ENCODE results near the gene NME4. TPM values are rescaled to one million over a fixed set of nuclear protein-coding genes. Genes with fewer than 3 reads are reported as not detected.
"Not testable (repeated sequence)": the region's sequence is repeated elsewhere in the genome, so short reads cannot be mapped to it uniquely, and the experiment has no call there.

The NME4 gene
- total RNA-seq, 2 experiments from 2014 or later, result 6.7 to 7.0 TPM

- CTCF ChIA-PET, result interaction anchor here (1.3 kb wide), 1 partner anchor 18 kb away, joined by 3 read pairs; the partner anchor contains the start of gene DECR2
- peak; percentile 74 for DNase-seq
- Mint-ChIP-seq H3K9me3 (ENCODE audit: low read depth) (no peaks in the 10 kb centered on the region), H3K27me3 (peaks cover 5% of the 10 kb centered on the region), H3K4me3 (peak overlapping the region; percentile 61), H3K4me1 (peaks cover 20% of the 10 kb centered on the region), H3K27ac (peak overlapping the region; percentile 38), H3K36me3 (no peaks in the 10 kb centered on the region)
- ATAC-seq, result peak; percentile 31
These were observed 13.5 kb upstream of the NME4 start for GRCh38 chr16:383326-384051.

DNA sequence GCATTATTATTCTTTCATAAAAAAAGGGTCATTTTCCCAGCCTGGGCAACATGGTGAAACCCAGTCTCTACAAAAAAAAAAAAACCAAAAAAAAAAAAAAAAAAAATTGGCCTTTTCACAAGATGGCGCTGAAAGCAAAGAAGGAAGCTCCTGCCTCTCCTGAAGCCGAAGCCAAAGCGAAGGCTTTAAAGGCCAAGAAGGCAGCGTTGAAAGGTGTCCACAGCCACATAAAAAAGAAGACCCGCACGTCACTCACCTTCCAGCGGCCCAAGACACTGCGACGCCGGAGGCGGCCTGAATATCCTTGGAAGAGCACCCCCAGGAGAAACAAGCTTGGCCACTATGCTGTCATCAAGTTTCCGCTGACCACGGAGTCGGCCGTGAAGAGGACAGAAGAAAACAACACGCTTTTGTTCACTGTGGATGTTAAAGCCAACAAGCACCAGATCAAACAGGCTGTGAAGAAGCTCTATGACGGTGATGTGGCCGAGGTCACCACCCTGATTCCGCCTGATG lies 10.3 kb upstream of the NME4 start:
- ATAC-seq, result no peak
- Mint-ChIP-seq H3K27ac (no peak overlapping the region), H3K36me3 (peaks cover 2% of the 10 kb centered on the region), H3K9me3 (ENCODE audit: low read depth) (peaks cover 2% of the 10 kb centered on the region), H3K4me3 (no peak overlapping the region), H3K4me1 (peaks cover 19% of the 10 kb centered on the region), H3K27me3 (peaks cover 5% of the 10 kb centered on the region)
- DNase-seq, result no peak
- CTCF ChIA-PET, result interaction anchor here (0.7 to 1.3 kb wide), 3 partner anchors 8 to 22 kb away, joined by 3 to 4 read pairs (median 3); no protein-coding TSS in a partner anchor

DNA sequence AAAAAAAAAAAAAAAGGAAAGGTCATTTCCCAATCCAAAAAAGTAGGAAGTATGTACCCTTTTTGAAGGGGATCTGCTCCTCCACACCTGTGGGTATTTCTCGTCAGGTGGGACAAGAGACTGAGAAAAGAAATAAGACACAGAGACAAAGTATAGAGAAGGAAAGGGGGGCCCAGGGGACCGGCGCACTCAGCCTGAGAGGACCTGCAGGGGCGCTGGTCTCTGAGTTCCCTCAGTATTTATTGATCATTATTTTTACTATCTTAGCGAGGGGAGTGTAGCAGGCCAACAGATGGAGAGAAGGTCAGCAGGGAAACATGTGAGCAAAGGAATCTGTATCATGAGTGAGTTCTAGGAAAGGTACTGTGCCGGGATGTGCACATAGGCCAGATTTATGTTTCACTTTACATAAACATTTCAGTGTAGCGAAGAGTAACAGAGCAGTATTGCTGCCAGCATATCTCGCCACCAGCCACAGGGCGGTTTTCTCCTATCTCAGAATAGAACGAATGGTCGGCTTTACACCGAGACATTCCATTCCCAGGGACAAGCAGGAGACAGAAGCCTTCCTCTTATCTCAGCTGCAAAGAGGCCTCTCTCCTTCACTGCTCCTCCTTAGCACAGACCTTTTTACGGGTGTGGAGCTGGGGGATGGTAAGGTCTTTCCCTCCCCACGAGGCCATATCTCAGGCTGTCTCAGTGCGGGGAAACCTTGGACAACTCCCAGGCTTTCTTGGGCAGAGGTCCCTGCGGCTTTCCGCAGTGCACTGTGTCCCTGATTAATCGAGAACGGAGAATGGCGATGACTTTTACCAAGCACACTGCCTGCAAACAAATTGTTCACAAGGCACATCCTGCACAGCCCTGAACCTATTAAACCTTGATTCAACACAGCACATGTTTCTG lies 9.0 kb upstream of the NME4 start:
- H3K27ac Mint-ChIP-seq; H3K4me3 Mint-ChIP-seq; H3K27me3 Mint-ChIP-seq; DNase-seq; CTCF ChIA-PET; H3K36me3 Mint-ChIP-seq; ATAC-seq; H3K9me3 Mint-ChIP-seq (ENCODE audit: low read depth): not testable (repeated sequence)
- H3K4me1 Mint-ChIP-seq, result peaks cover 25% of the 10 kb centered on the region

DNA sequence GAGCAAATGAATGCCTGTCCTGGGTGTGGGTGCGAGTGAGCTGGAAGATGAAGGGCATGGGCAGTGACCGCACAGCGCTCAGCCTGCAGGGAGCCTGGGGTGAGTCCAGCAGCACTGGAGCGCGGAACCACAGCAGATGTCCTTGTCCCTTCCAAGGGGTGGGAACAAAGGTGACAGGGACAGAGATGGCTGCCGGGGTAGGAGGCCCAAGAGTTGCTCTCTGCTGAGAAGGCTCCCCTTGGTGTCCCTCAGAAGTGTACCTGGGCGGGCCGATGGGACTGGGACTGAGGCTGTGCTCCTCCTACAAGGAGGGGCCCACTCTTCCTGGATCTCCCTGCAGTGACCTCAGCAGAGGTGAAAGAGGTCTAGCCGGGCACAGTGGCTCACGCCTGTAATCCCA lies 7.6 kb upstream of the NME4 start:
- CTCF ChIA-PET, result no interaction called here
- H3K27me3 Mint-ChIP-seq, result no peaks in the 10 kb centered on the region
- H3K27ac Mint-ChIP-seq, result no peak overlapping the region
- ATAC-seq, result no peak
- H3K4me1 Mint-ChIP-seq, result peaks cover 18% of the 10 kb centered on the region
- H3K9me3 Mint-ChIP-seq (ENCODE audit: low read depth), result peaks cover 2% of the 10 kb centered on the region
- H3K4me3 Mint-ChIP-seq, result no peak overlapping the region
- peaks cover 6% of the 10 kb centered on the region for H3K36me3 Mint-ChIP-seq
- no peak for DNase-seq

DNA sequence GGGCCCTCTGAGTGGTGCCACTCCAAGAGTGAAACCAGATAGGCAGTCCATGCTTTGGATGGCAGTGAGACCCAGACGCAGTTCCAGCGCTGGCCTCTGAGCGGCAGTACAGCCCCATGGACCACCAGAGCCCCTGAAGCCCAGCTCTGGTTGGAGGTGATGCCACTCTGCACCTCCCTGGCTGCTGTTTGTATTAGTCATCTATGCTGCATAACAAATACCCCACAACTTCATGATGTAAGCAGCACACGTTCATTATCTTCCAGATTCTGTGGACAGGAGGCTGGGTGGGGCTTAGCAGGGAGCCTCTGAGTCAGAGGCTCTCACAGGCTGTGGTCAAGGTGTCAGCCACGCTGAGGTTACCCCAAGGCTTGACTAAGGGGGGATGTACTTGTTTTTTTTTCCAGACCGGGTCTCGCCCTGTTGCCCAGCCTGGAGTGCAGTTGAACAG lies 5.1 kb upstream of the NME4 start:
- H3K4me1 Mint-ChIP-seq, result peaks cover 23% of the 10 kb centered on the region
- H3K4me3 Mint-ChIP-seq, result no peak overlapping the region
- ATAC-seq, result peak; percentile 95
- H3K36me3 Mint-ChIP-seq, result peaks cover 6% of the 10 kb centered on the region
- peaks cover 2% of the 10 kb centered on the region for H3K9me3 Mint-ChIP-seq (ENCODE audit: low read depth)
- CTCF ChIA-PET, result interaction anchor here (0.7 to 2.2 kb wide), 4 partner anchors 10 to 1328 kb away, joined by 3 to 10 read pairs (median 4); partner anchors contain the start of genes DECR2 and RAB11FIP3
- H3K27ac Mint-ChIP-seq, result peak overlapping the region; percentile 68
- peak; percentile 89 for DNase-seq
- H3K27me3 Mint-ChIP-seq, result peaks cover 10% of the 10 kb centered on the region

GRCh38 chr16:392450-393030 lies 4.5 kb upstream of the NME4 start:
- no peak for ATAC-seq
- peaks cover 6% of the 10 kb centered on the region for H3K36me3 Mint-ChIP-seq
- peaks cover 23% of the 10 kb centered on the region for H3K4me1 Mint-ChIP-seq
- no peak overlapping the region for H3K27ac Mint-ChIP-seq
- peaks cover 10% of the 10 kb centered on the region for H3K27me3 Mint-ChIP-seq
- CTCF ChIA-PET, result interaction anchor here (0.7 to 2.2 kb wide), 5 partner anchors 9 to 1327 kb away, joined by 3 to 10 read pairs (median 4); partner anchors contain the start of genes DECR2 and RAB11FIP3
- no peak overlapping the region for H3K4me3 Mint-ChIP-seq
- DNase-seq, result no peak
- peaks cover 2% of the 10 kb centered on the region for H3K9me3 Mint-ChIP-seq (ENCODE audit: low read depth)

- Mint-ChIP-seq H3K27me3 (peaks cover 17% of the 10 kb centered on the region), H3K9me3 (ENCODE audit: low read depth) (no peaks in the 10 kb centered on the region), H3K27ac (no peak overlapping the region), H3K4me3 (peak overlapping the region; percentile 16), H3K36me3 (peaks cover 4% of the 10 kb centered on the region), H3K4me1 (peaks cover 27% of the 10 kb centered on the region)
- DNase-seq (no peak), ATAC-seq (no peak)
- CTCF ChIA-PET, result no interaction called here
These were observed 800 bp upstream of the NME4 start for GRCh38 chr16:396199-396598.

DNA sequence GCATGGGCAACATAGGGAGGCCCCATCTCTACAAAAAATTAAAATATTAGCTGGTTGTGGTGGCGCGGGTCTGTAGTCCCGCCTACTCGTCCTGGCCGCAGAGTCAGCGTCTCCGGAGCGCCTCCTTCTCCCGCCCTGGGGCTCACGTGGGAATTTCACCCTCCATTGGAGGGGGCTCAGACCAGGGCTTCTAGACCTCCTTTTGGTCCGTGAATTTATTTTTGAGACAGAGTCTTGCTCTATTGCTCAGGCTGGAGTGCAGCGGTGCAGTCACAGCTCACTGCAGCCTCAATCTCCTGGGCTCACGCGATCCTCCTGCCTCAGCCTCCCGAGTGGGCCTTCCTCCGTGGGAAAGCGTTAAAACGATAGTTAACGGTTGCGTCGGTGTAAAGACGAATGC lies 394 bp upstream of the NME4 start:
- Mint-ChIP-seq H3K27me3 (peaks cover 17% of the 10 kb centered on the region), H3K4me1 (peaks cover 27% of the 10 kb centered on the region), H3K27ac (no peak overlapping the region), H3K9me3 (ENCODE audit: low read depth) (no peaks in the 10 kb centered on the region), H3K36me3 (peaks cover 4% of the 10 kb centered on the region), H3K4me3 (peak overlapping the region; percentile 71)
- CTCF ChIA-PET, result no interaction called here
- ATAC-seq, result no peak
- DNase-seq, result no peak

DNA sequence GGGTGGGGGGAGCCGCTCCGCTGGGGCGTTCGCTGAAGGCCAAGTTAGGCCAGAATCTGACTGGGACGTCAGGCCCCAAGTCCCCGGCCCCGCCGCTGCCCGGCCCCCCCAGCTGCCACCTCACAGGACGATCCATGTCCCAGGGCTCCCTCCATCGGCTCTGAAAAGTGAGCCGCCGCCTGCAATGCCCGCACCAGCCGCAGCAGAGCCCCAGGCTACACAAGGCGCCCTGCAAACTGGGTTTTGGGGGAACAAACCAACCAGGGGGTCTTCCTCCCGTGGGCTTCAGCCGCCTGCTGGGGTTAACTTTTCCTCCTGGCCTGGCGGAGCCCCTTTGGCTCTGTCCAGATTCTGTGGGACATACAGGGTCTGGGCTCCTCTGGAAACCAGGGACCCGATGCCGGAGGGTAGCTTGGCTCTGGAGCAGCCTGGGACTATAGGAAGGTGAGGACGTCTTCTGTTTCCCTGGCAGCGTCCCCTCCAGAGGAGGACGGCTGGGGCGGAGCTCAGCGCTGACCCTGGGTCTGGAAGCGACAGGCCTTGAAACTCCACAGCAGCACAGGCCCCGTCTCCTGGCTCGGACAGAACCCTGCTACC lies 835 bp downstream of the NME4 start:
- DNase-seq, result no peak
- H3K9me3 Mint-ChIP-seq (ENCODE audit: low read depth), result no peaks in the 10 kb centered on the region
- H3K27ac Mint-ChIP-seq, result no peak overlapping the region
- ATAC-seq, result no peak
- CTCF ChIA-PET, result no interaction called here
- H3K36me3 Mint-ChIP-seq, result no peaks in the 10 kb centered on the region
- H3K27me3 Mint-ChIP-seq, result peaks cover 17% of the 10 kb centered on the region
- H3K4me1 Mint-ChIP-seq, result peaks cover 14% of the 10 kb centered on the region
- peak overlapping the region; percentile 1 for H3K4me3 Mint-ChIP-seq

DNA sequence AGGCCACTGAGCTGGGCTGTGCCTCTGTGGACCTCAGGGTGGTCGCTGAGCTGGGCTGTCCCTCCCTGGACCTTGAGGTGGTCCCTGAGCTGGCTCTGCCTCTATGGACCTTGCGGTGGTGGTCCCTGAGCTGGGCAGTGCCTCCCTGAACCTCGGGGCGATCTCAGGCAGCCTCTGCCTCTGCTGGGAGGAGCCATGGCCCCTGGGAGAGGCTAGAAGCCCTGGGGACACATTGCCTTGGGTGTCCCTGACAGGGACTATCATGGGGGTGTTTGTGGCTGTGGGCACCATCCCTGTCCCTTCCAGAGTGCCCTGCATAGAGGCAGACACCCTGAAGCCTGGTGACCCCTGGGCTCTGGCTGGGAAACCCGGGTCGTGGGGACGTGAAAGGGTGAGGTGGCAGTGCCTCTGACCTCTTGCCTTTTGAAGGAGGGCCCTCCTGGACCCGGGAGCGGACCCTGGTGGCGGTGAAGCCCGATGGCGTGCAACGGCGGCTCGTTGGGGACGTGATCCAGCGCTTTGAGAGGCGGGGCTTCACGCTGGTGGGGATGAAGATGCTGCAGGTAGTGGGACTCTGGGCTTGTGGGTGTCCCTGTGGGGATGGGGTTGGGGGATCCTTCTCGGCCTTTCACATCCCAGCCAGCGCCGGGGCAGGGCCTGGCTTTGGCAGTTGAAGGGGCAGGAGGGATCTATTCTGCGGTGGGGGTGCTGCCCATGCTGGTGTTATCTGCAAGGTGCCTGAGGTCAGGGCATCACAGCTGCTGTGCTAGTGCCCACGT lies 1.8 kb downstream of the NME4 start:
- H3K4me1 Mint-ChIP-seq, result peaks cover 14% of the 10 kb centered on the region
- no peak overlapping the region for H3K4me3 Mint-ChIP-seq
- peaks cover 17% of the 10 kb centered on the region for H3K27me3 Mint-ChIP-seq
- H3K36me3 Mint-ChIP-seq, result no peaks in the 10 kb centered on the region
- no peak for ATAC-seq
- no peaks in the 10 kb centered on the region for H3K9me3 Mint-ChIP-seq (ENCODE audit: low read depth)
- CTCF ChIA-PET, result no interaction called here
- no peak overlapping the region for H3K27ac Mint-ChIP-seq
- DNase-seq, result no peak

DNA sequence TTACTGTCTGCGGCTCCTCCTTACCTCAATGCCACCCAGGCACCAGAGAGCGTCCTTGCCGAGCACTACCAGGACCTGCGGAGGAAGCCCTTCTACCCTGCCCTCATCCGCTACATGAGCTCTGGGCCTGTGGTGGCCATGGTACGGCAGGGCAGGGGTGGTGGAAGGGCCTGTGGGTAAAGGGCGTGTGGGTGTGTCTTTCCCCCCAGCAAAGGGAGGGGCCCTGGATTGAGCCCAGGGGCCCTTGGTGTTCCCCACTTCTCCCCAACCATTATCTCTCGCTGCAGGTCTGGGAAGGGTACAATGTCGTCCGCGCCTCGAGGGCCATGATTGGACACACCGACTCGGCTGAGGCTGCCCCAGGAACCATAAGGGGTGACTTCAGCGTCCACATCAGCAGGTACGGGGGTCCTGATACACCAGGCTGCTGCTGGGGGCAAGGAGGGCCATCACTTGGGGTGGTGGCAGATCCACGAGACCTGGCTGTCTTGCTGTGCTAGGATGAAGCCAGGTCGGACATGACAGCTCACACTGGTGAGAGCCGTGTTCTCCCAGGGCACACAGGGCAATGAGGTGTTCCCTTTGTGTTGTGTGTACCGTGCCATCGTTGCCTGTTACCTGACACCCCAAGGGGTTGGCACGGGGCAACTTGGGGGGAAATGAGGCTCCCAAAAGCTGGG lies 2.5 kb downstream of the NME4 start:
- no peak overlapping the region for H3K27ac Mint-ChIP-seq
- H3K9me3 Mint-ChIP-seq (ENCODE audit: low read depth), result no peaks in the 10 kb centered on the region
- DNase-seq (no peak), ATAC-seq (no peak)
- CTCF ChIA-PET, result no interaction called here
- no peaks in the 10 kb centered on the region for H3K36me3 Mint-ChIP-seq
- H3K4me3 Mint-ChIP-seq, result no peak overlapping the region
- peaks cover 14% of the 10 kb centered on the region for H3K4me1 Mint-ChIP-seq
- H3K27me3 Mint-ChIP-seq, result peaks cover 17% of the 10 kb centered on the region

DNA sequence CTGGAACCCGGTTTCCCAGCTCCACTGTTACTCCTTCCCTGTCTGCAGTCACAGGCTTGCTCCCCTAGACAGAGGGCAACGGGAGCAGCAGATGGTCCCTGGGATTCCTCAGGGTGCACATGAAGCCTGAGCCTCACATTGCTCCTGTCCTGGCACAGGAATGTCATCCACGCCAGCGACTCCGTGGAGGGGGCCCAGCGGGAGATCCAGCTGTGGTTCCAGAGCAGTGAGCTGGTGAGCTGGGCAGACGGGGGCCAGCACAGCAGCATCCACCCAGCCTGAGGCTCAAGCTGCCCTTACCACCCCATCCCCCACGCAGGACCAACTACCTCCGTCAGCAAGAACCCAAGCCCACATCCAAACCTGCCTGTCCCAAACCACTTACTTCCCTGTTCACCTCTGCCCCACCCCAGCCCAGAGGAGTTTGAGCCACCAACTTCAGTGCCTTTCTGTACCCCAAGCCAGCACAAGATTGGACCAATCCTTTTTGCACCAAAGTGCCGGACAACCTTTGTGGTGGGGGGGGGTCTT lies 3.1 kb downstream of the NME4 start:
- peak overlapping the region; percentile 81 for H3K4me3 Mint-ChIP-seq
- peaks cover 17% of the 10 kb centered on the region for H3K27me3 Mint-ChIP-seq
- no peak overlapping the region for H3K27ac Mint-ChIP-seq
- no peak for ATAC-seq
- no peaks in the 10 kb centered on the region for H3K36me3 Mint-ChIP-seq
- CTCF ChIA-PET, result interaction anchor here (1.2 kb wide), 1 partner anchor 293 kb away, joined by 5 read pairs; no protein-coding TSS in a partner anchor
- H3K4me1 Mint-ChIP-seq, result peaks cover 14% of the 10 kb centered on the region
- DNase-seq, result no peak
- no peaks in the 10 kb centered on the region for H3K9me3 Mint-ChIP-seq (ENCODE audit: low read depth)

Measured in activated CD8-positive, alpha-beta memory T cell treated with anti-CD3 and anti-CD28 coated beads, Interleukin-2, amount 10 ng/mL, durations not matched to agents 7 days and 5 days (primary cell).